Effector CD8-positive, alpha-beta T cell (primary cell): ENCODE measurements around the gene PPP1R16B.

ENCODE experiments used
- DNase-seq: peaks from one replicate; lab custom pipeline; 2025; lab: John Stamatoyannopoulos, UW

PPP1R16B gene

GRCh38 chr20:38896009-38896594, 90.6 kb downstream of the PPP1R16B start:
- DNase-seq: no peak

- DNase-seq: no peak
Measured at GRCh38 chr20:38897267-38897666, 91.8 kb downstream of the PPP1R16B start.

- DNase-seq: no peak
Measured at GRCh38 chr20:38900606-38901005, 95.1 kb downstream of the PPP1R16B start.

GRCh38 chr20:38902601-38903000, 97.1 kb downstream of the PPP1R16B start:
- DNase-seq: no peak

GRCh38 chr20:38903335-38903734, 97.8 kb downstream of the PPP1R16B start:
- no peak for DNase-seq

GRCh38 chr20:38905375-38905774, 99.9 kb downstream of the PPP1R16B start:
- no peak for DNase-seq

GRCh38 chr20:38907918-38908677, 102.6 kb downstream of the PPP1R16B start:
- no peak for DNase-seq

GRCh38 chr20:38915355-38915754, 109.9 kb downstream of the PPP1R16B start:
- no peak for DNase-seq

GRCh38 chr20:38917657-38918056, 112.2 kb downstream of the PPP1R16B start:
- no peak for DNase-seq

- DNase-seq: no peak
Measured at GRCh38 chr20:38918172-38918571, 112.7 kb downstream of the PPP1R16B start.

GRCh38 chr20:38919683-38920082, 114.2 kb downstream of the PPP1R16B start:
- DNase-seq: no peak

GRCh38 chr20:38920411-38920810, 114.9 kb downstream of the PPP1R16B start:
- DNase-seq: no peak

GRCh38 chr20:38920851-38921250, 115.4 kb downstream of the PPP1R16B start:
- DNase-seq: no peak

- no peak for DNase-seq
Measured at GRCh38 chr20:38924718-38925117, 119.2 kb downstream of the PPP1R16B start.

- peak; percentile 85 for DNase-seq
Measured at GRCh38 chr20:38926142-38926933, 120.8 kb downstream of the PPP1R16B start, which contains the start of gene FAM83D. Gene FAM83D, plus strand, starts transcription at chr20:38926417. Its CDS starts 26 bp downstream, at chr20:38926443.

GRCh38 chr20:38926934-38927616, 121.6 kb downstream of the PPP1R16B start:
- DNase-seq: no peak

GRCh38 chr20:38927902-38928578, 122.5 kb downstream of the PPP1R16B start:
- no peak for DNase-seq

GRCh38 chr20:38930242-38930569, 124.7 kb downstream of the PPP1R16B start:
- no peak for DNase-seq

GRCh38 chr20:38931984-38932383, 126.5 kb downstream of the PPP1R16B start:
- DNase-seq: no peak

- DNase-seq: no peak
Measured at GRCh38 chr20:38932457-38933120, 127.1 kb downstream of the PPP1R16B start.

- DNase-seq: no peak
Measured at GRCh38 chr20:38934530-38934929, 129.0 kb downstream of the PPP1R16B start.
